ENCODE data around the gene TRIM27.

DNA sequence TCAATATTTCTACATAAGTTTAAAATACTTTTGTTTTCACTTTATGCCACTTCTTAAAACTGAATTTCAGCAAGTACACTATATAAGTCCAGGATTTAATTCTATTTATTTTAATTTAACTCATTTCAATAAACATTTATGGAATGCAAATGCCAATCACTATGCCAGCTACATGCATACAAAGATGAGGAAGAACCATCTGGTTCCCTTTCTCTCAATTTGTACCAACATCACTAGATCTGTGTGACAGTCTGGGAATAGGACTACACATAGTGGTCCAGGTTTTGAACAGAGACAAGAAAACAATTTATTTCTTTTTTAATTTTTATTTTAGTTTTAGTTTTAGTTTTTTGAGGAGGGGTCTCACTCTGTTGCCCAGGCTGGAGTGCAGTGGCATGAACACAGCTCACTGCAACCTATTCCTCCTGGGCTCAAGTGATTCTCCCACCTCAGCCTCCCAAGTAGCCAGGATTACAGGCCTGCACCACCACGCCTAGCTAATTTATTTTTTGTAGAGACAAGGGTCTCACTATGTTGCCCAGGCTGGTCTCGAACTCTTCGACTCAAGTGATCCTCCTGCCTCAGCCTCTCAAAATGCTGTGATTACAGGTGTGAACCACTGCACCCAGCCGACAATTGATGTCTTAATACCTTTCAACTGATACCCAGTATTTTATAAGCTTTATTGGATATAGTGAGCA lies 35.8 kb downstream of the TRIM27 start:
- TF ChIP-seq, protein P1, sequence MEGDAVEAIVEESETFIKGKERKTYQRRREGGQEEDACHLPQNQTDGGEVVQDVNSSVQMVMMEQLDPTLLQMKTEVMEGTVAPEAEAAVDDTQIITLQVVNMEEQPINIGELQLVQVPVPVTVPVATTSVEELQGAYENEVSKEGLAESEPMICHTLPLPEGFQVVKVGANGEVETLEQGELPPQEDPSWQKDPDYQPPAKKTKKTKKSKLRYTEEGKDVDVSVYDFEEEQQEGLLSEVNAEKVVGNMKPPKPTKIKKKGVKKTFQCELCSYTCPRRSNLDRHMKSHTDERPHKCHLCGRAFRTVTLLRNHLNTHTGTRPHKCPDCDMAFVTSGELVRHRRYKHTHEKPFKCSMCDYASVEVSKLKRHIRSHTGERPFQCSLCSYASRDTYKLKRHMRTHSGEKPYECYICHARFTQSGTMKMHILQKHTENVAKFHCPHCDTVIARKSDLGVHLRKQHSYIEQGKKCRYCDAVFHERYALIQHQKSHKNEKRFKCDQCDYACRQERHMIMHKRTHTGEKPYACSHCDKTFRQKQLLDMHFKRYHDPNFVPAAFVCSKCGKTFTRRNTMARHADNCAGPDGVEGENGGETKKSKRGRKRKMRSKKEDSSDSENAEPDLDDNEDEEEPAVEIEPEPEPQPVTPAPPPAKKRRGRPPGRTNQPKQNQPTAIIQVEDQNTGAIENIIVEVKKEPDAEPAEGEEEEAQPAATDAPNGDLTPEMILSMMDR (IDR thresholded peaks at IDR 0.05; ENCODE audit: insufficient read depth, low read length), result no peak
- no peak for TF ChIP-seq POLR2AphosphoS5 (IDR thresholded peaks at IDR 0.05; ENCODE audit: low read depth)
